Endothelial cell of umbilical vein (primary cell): Measurements from ENCODE around the gene C2. TPM values are rescaled to one million over a fixed set of nuclear protein-coding genes. Genes with fewer than 3 reads are reported as not detected.

Source experiments
- BruUV-seq: library from RNA; stranded (reverse); fragments of 400-500 nt; replicated peaks from 2 replicates; lab custom pipeline; 2021; lab: Mats Ljungman, UMichigan
- CTCF ChIA-PET: fragments of 300-600, 350-600 bp; sonication (Branson Sonifier 250); formaldehyde crosslinking; loops from one replicate; lab custom pipeline; 2021; ENCODE audit warnings: antibody characterized with exemption, inconsistent platforms; lab: Charles Lee
- POLR2A ChIA-PET: fragments of 300-600, 350-600 bp; sonication (Branson Sonifier 250); formaldehyde crosslinking; loops from one replicate; lab custom pipeline; 2021; ENCODE audit warnings: antibody characterized with exemption, inconsistent platforms; lab: Charles Lee
- DNase-seq: peaks from one replicate; pipeline ENCODE4 v3.0.0-alpha.2; 2011; ENCODE audit warnings: low read depth, low spot score
- FAIRE-seq: peaks from 2 replicates; lab custom pipeline; 2011; peaks lifted over from hg19 to GRCh38; lab: Jason Lieb, UNC
- H2AFZ ChIP-seq: 2 replicates; pipeline ENCODE4 v1.6.0; 2012; ENCODE audit warnings: low read depth, low read length, control low read depth, inconsistent platforms
- H3K27ac ChIP-seq: 2 replicates; pipeline ENCODE4 v1.5.1; 2011; ENCODE audit warnings: low read depth, mild to moderate bottlenecking, control low read depth, low read length, moderate library complexity; ENCODE audit not compliant: insufficient read depth
- H3K27me3 ChIP-seq, 2 experiments: 2 replicates each; pipeline versions ENCODE4 v1.6.0 to v1.6.1; 2011; ENCODE audit warnings: low read length in 2 of 2, mixed read lengths in 1 of 2; ENCODE audit not compliant: control insufficient read depth in 2 of 2, insufficient read depth in 2 of 2
- H3K36me3 ChIP-seq, 2 experiments: 2 replicates in 1 of 2; 3 replicates in 1 of 2; pipeline ENCODE4 v1.5.1; 2011; ENCODE audit warnings: low read length in 2 of 2, mild to moderate bottlenecking in 1 of 2, moderate library complexity in 1 of 2; ENCODE audit not compliant: control insufficient read depth in 2 of 2, insufficient read depth in 2 of 2; ENCODE audit errors: extremely low read depth in 1 of 2
- H3K4me1 ChIP-seq: 3 replicates; pipeline ENCODE4 v1.5.1; 2011; ENCODE audit warnings: mild to moderate bottlenecking, low read length; ENCODE audit not compliant: control insufficient read depth, insufficient read depth; ENCODE audit errors: extremely low read depth
- H3K4me2 ChIP-seq: 2 replicates; pipeline ENCODE4 v1.6.1; 2011; ENCODE audit warnings: low read length, control low read depth, mixed read lengths; ENCODE audit not compliant: insufficient read depth
- H3K4me3 ChIP-seq, 3 experiments: fragments of 200-600 bp in 1 of 3; sonication (generic), shearing (Covaris generic) in 1 of 3; replicated peaks in 1 of 3; 2 replicates each; pipeline ENCODE4 v1.5.1; 2011 to 2016; ENCODE audit warnings: control low read depth in 3 of 3, low read length in 3 of 3, mild to moderate bottlenecking in 2 of 3, inconsistent platforms in 1 of 3, low read depth in 1 of 3, moderate library complexity in 1 of 3; ENCODE audit not compliant: insufficient read depth in 1 of 3
- H3K79me2 ChIP-seq: 2 replicates; pipeline ENCODE4 v1.6.0; 2012; ENCODE audit warnings: low read length, inconsistent platforms; ENCODE audit not compliant: control insufficient read depth, insufficient read depth
- H3K9ac ChIP-seq: replicated peaks from 2 replicates; pipeline ENCODE3; 2011; ENCODE audit warnings: low read length, control low read depth; ENCODE audit not compliant: insufficient read depth; ENCODE audit errors: extremely low read depth
- H3K9me1 ChIP-seq: replicated peaks from 3 replicates; pipeline ENCODE4 v1.6.0; 2011; ENCODE audit warnings: mild to moderate bottlenecking, low read length; ENCODE audit not compliant: control insufficient read depth, insufficient read depth; ENCODE audit errors: extremely low read depth
- H3K9me3 ChIP-seq: replicated peaks from 2 replicates; pipeline ENCODE4 v1.5.1; 2012; ENCODE audit warnings: low read length, inconsistent platforms; ENCODE audit not compliant: control insufficient read depth, insufficient read depth
- H4K20me1 ChIP-seq: replicated peaks from 2 replicates; pipeline ENCODE3; 2011; ENCODE audit warnings: mild to moderate bottlenecking, low read length; ENCODE audit not compliant: control insufficient read depth, insufficient read depth; ENCODE audit errors: extremely low read depth
- CTCF ChIP-seq, 2 donors: IDR thresholded peaks; 1 replicate in 1 of 2; 2 replicates in 1 of 2; pipeline ENCODE4 v1.5.1; 2011; ENCODE audit warnings: low read length in 2 of 2, mild to moderate bottlenecking in 2 of 2, moderate library complexity in 2 of 2, control low read depth in 1 of 2, inconsistent platforms in 1 of 2, low read depth in 1 of 2; ENCODE audit not compliant: insufficient read depth in 1 of 2; ENCODE audit errors: extremely low read depth in 1 of 2
- EZH2 ChIP-seq: IDR thresholded peaks from 2 replicates; pipeline ENCODE4 v1.6.1; 2012; ENCODE audit warnings: borderline replicate concordance, low read depth, mild to moderate bottlenecking, moderate library complexity, low read length, inconsistent platforms; ENCODE audit not compliant: severe bottlenecking
- FOS ChIP-seq: IDR thresholded peaks from 2 replicates; pipeline ENCODE4 v1.6.1; 2011; ENCODE audit warnings: mild to moderate bottlenecking, low read length, moderate library complexity, borderline replicate concordance; ENCODE audit not compliant: insufficient read depth
- GATA2 ChIP-seq: IDR thresholded peaks from 2 replicates; pipeline ENCODE4 v1.7.0; 2011; ENCODE audit warnings: low read depth, mild to moderate bottlenecking, moderate library complexity, mixed read lengths, low read length; ENCODE audit not compliant: insufficient read length, insufficient read depth
- JUN ChIP-seq: IDR thresholded peaks from 2 replicates; pipeline ENCODE4 v1.6.1; 2011; ENCODE audit warnings: borderline replicate concordance, low read depth; ENCODE audit not compliant: insufficient read length, insufficient read depth
- MAX ChIP-seq: IDR thresholded peaks from 2 replicates; pipeline ENCODE4 v1.6.1; 2011; ENCODE audit not compliant: insufficient read depth, insufficient read length
- MYC ChIP-seq: IDR thresholded peaks from one replicate; pipeline ENCODE4 v1.6.1; 2011; ENCODE audit warnings: mild to moderate bottlenecking, low read depth, low read length
- POLR2A ChIP-seq: IDR thresholded peaks from 2 replicates; pipeline ENCODE4 v1.6.1; 2012; ENCODE audit warnings: low read depth, mild to moderate bottlenecking, control low read depth, low read length
- POLR2AphosphoS5 ChIP-seq: IDR thresholded peaks from 2 replicates; pipeline ENCODE4 v1.6.1; 2012; ENCODE audit warnings: low read depth, mild to moderate bottlenecking, control low read depth, low read length, moderate library complexity; ENCODE audit not compliant: insufficient read depth
- dilution Hi-C: fragments of 300-500 bp; cut with MboI; formaldehyde crosslinking; loops from one replicate; pipeline ENCODE4 v1.15.0; 2019; ENCODE audit warnings: low sequenced_read_pairs; ENCODE audit not compliant: extremely low pct_ligation_motif_present
- intact Hi-C: fragments of 100-400 bp; cut with micrococcal nuclease; formaldehyde crosslinking; loops from one replicate; pipeline ENCODE4 v1.10.0; 2022
- polyA plus RNA-seq, 4 experiments: library from polyadenylated mRNA; depleted of rRNA in 3 of 4; stranded (reverse) in 3 of 4; unstranded in 1 of 4; fragments of >200 nt; gene quantifications; 2 replicates each; pipeline versions ENCODE4 v1.2.1 to v1.2.3, GENCODE V29; 2011 to 2012; ENCODE audit warnings: missing spikeins in 1 of 4
- total RNA-seq: library from RNA; stranded (reverse); gene quantifications from 2 replicates; pipeline ENCODE4 v1.2.3, GENCODE V29; 2021

The C2 gene
- total and polyA plus RNA-seq, 2 donors (not counting 3 experiments of a cell fraction or from before 2014, with no cell fraction given): 0.60 TPM; not detected in 1

GRCh38 chr6:31943742-31944141 is 16.2 kb downstream of the C2 start:
- Histone ChIP-seq H4K20me1 (no peaks in the 10 kb centered on the region), H3K4me3 (no peak overlapping the region), H3K79me2 (no peaks in the 10 kb centered on the region), H3K27me3 (peaks cover 3 to 11% of the 10 kb centered on the region in 2 experiments), H3K9ac (no peak overlapping the region), H3K9me3 (no peaks in the 10 kb centered on the region), H3K9me1 (no peaks in the 10 kb centered on the region), H3K4me2 (no peak overlapping the region), H3K4me1 (peaks cover 3% of the 10 kb centered on the region), H2AFZ (no peak overlapping the region), H3K27ac (no peak overlapping the region), H3K36me3 (no peaks in the 10 kb centered on the region)
- FAIRE-seq (no peak), DNase-seq (no peak)
- CTCF ChIA-PET: interaction anchor here (1.5 to 2.8 kb wide), 2 partner anchors 8 to 26 kb away, joined by 5 to 18 read pairs; no protein-coding TSS in a partner anchor
- no TSS peak for BruUV-seq
- POLR2A ChIA-PET: no interaction called here
- dilution Hi-C loops (no loop called here), intact Hi-C loops (no loop called here)
- no peak for TF ChIP-seq MAX
- no peak for TF ChIP-seq JUN
- TF ChIP-seq CTCF (IDR thresholded peaks at IDR 0.05; ENCODE audit: extremely low read depth in 1 of 2, insufficient read depth in 1 of 2, low read depth in 1 of 2, low read length in 2 of 2): no peak
- no peak for TF ChIP-seq POLR2AphosphoS5
- no peak for TF ChIP-seq POLR2A
- no peak for TF ChIP-seq MYC
- TF ChIP-seq FOS: no peak
- TF ChIP-seq GATA2: no peak
- TF ChIP-seq EZH2: no peak
